GM12873 (cell line): ENCODE results near the gene RAB43.

Experiments used
- TF ChIP-seq, protein P1 (sequence below): IDR thresholded peaks from 2 replicates; pipeline ENCODE4 v1.5.1; 2012; ENCODE audit warnings: low read depth, mild to moderate bottlenecking, moderate library complexity, low read length, control low read depth; ENCODE audit not compliant: insufficient read depth; ENCODE audit errors: missing control alignments

The RAB43 gene

DNA sequence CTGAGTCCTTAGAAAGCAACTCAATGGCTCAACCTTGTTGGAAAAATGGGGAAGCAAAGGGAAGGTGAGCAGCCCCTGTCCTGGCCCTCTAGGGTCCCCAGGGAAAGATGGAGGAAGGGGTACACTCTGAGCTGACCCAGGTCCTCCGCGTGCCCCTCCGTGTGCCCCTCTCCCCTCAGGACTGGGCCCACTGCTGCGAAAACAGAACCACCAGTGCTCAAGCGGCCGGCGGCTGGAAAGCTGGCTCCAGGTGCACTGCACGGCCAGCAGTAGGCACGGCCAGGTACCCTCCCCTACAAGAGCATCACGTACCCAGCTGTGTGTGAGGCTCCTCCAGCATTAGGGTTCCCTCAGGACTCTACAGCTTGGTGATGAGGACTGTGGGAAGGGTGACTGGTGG, 26.3 kb downstream of the RAB43 start:
- TF ChIP-seq, protein P1, sequence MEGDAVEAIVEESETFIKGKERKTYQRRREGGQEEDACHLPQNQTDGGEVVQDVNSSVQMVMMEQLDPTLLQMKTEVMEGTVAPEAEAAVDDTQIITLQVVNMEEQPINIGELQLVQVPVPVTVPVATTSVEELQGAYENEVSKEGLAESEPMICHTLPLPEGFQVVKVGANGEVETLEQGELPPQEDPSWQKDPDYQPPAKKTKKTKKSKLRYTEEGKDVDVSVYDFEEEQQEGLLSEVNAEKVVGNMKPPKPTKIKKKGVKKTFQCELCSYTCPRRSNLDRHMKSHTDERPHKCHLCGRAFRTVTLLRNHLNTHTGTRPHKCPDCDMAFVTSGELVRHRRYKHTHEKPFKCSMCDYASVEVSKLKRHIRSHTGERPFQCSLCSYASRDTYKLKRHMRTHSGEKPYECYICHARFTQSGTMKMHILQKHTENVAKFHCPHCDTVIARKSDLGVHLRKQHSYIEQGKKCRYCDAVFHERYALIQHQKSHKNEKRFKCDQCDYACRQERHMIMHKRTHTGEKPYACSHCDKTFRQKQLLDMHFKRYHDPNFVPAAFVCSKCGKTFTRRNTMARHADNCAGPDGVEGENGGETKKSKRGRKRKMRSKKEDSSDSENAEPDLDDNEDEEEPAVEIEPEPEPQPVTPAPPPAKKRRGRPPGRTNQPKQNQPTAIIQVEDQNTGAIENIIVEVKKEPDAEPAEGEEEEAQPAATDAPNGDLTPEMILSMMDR = no peak

DNA sequence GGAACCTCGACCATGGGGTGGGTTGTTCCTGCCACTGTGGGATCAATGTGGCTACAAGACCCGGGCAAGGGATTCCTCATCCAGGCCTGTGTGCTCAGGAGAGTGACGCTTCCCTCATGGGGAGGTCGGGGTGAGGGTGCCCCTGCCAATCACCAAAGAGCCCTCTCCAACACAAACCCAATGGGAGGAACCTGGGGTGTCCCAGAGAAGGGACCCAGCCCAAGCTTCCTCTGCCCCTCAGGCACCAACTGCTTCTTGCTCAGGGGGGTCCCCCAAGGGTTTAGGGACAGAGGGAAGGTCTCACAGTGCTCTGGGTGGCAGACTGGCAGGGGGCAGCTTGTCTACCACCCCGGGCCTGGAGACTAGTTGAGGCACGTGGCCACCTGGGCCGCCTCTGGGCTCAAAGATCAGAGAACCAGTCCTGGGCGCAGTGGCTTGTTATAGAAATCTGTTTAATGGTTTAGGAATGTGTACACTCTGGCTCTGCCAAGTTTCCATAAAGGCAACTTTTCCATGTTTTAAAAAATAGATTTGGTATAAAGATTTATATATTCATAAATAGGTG, 34.4 kb downstream of the RAB43 start:
- TF ChIP-seq, protein P1 = no peak

DNA sequence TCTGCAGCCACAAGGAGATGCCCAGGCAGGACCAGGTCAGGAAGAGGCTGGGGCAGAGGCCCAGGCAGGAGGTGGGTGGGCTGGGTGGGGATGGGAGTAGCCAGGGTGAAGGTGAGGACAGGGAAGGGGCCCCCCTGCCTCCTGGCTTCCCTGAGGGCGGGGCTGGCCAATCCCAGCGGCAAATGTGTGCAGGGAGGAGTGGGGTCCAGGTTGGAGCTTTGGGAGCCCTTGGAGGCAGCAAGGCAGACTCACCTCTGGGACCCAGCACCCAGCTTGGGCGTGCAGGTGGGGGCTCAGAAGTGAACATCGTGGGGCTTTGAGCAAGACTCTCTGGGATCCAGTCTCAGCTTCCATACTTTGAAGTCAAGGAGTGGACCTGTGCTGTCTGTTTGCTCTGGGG, 35.8 kb downstream of the RAB43 start:
- TF ChIP-seq, protein P1 = no peak

DNA sequence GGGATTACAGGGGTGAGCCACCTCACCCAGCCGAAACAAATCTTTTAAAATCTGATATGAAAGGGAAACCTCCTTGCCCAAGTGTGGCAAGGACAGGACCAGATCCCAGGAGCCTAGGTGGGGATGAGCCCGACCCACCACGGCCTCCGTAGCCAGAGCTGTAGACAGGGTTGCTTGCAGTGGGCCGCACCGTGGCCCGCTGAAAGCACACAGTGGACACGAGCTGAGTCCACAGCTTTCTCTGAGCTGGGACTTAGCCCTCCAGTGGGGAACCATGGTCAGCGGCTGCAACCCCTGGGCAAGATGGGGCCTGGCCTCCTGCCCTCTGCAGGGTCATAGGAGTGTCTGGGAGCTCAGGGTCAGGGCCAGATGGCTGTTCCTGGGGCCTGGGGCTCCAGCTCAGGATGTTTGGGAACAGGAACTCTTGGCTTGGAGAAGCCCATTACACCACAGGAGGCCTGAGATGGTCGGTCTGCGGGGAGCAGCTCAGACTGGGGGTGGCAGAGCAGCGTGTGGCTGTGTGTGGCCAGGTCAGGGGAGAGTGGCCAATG, 36.4 kb downstream of the RAB43 start:
- TF ChIP-seq, protein P1 = no peak

DNA sequence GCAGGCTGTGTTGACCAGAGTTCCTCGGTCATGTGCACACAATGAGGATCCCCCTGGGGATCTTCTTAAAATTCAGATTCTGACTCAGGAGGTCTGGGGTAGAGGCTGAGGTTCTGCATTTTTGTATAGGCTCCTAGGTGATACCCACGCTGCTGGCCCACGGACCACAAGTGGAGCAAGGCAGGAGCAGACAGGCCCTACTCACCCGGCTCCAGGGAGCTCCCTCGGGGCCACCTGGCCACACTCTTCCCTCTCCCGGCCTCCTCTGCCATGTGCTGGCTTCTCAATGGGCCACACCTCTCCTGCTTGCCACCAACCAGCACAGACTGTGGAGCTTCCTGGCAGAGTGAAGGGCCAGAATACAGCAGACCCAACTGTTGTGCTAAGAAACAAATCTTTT, 37.1 kb downstream of the RAB43 start:
- TF ChIP-seq, protein P1 = no peak

DNA sequence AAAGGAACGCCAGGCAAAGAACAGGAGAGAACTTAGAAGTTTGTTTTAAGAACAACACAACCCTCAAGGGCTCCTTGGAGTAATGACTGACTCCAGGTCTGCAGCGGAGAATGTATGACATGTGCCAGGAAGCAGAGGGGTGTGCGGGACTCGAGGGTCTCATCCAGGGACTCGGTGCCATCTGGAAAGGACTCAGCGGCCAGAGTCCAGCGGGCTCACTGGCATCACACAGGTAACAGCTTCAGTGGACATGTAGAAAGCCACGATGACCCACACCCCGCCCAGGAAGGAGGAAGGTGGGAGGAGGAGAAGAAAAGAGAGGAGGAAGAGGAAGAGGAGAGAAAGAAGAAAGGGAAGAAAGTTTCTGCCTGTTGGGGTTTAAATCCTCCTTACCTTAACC, 39.6 kb downstream of the RAB43 start:
- TF ChIP-seq, protein P1 = no peak

DNA sequence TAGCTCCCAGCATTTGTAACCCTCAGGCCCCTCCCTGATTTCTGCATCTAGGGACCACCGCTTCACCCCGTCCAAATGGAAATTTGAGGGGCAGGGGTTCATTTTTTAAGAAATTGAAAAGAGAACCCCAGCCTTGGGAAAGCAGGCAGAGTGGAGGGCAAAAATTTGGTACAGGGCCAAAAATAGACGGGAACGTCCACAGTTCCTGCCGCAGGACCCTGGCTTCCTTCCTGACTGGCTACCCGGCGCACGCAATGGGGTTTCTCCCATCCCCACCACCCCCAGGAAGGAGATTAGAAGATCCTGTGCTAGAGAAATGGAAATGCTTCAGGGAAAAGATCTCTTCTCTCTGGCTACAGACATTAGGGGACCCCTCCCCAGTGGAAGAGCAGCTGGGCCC, 40.1 kb downstream of the RAB43 start:
- TF ChIP-seq, protein P1 = no peak
